GM20000 (cell line): ENCODE data around the gene SLIT3.

ENCODE experiments used
- DNase-seq: peaks from one replicate; pipeline ENCODE4 v3.0.0; 2012; ENCODE audit warnings: low spot score
- CTCF ChIP-seq: IDR thresholded peaks from 2 replicates; pipeline ENCODE4 v1.5.1; 2012; ENCODE audit warnings: mild to moderate bottlenecking, control low read depth; ENCODE audit errors: extremely low read depth, missing control alignments

SLIT3 gene

GRCh38 chr5:169100735-169101075 lies 200.2 kb downstream of the SLIT3 start:
- no peak for TF ChIP-seq CTCF
- no peak for DNase-seq

GRCh38 chr5:169099801-169100734 lies 200.9 kb downstream of the SLIT3 start:
- no peak for TF ChIP-seq CTCF
- no peak for DNase-seq

GRCh38 chr5:169098331-169099121 lies 202.4 kb downstream of the SLIT3 start:
- TF ChIP-seq CTCF: no peak
- DNase-seq: no peak

GRCh38 chr5:169097374-169098326 lies 203.3 kb downstream of the SLIT3 start:
- TF ChIP-seq CTCF: no peak
- DNase-seq: no peak

GRCh38 chr5:169095976-169096375 lies 205.0 kb downstream of the SLIT3 start:
- TF ChIP-seq CTCF: no peak
- no peak for DNase-seq

GRCh38 chr5:169095410-169095960 lies 205.5 kb downstream of the SLIT3 start:
- no peak for TF ChIP-seq CTCF
- DNase-seq: no peak
